Lower leg skin (tissue), 4 donors: ENCODE data around the gene SELENOP. TPM values are rescaled to one million over a fixed set of nuclear protein-coding genes. Genes with fewer than 3 reads are reported as not detected.

Source experiments
- DNase-seq, 2 donors: peaks; one replicate each; pipeline ENCODE4 v3.0.0-alpha.2; 2019; ENCODE audit warnings: low spot score in 2 of 2
- H3K4me3 ChIP-seq: fragments of 200-600 bp; sonication (generic); 2 replicates; pipeline ENCODE4 v1.5.1; 2017; ENCODE audit warnings: mild to moderate bottlenecking, low read depth; ENCODE audit not compliant: poor library complexity, severe bottlenecking
- POLR2A ChIP-seq, 2 donors: fragments of 450-650 bp; IDR thresholded peaks; one replicate each; pipeline ENCODE4 v1.6.1; 2016 to 2017; ENCODE audit warnings: antibody characterized with exemption in 2 of 2, mild to moderate bottlenecking in 1 of 2, moderate library complexity in 1 of 2
- WGBS, 2 donors: methylation state at CpG; one replicate each; pipeline ENCODE4 v1.1.5; 2018; 5-methylcytosine and 5-hydroxymethylcytosine counted together
- intact Hi-C: fragments of 100-400 bp; cut with DNase I; formaldehyde crosslinking; loops from one replicate; pipeline ENCODE4 v1.15.0; 2023; ENCODE audit warnings: low total_unique reads
- total RNA-seq, 4 donors: library from RNA; depleted of rRNA; stranded (reverse); fragments of >200 nt; gene quantifications; one replicate each; pipeline ENCODE4 v1.1.0, GENCODE V29; 2016
- TF ChIP-seq, protein P1 (sequence below), 3 donors: fragments of 450-650 bp; IDR thresholded peaks; one replicate each; pipeline ENCODE4 v1.5.1; 2016; ENCODE audit warnings: antibody characterized with exemption in 3 of 3, mild to moderate bottlenecking in 3 of 3, moderate library complexity in 2 of 3

The SELENOP gene
- total RNA-seq, 4 donors from 2014 or later = 217 to 311 (median 223) TPM

DNA sequence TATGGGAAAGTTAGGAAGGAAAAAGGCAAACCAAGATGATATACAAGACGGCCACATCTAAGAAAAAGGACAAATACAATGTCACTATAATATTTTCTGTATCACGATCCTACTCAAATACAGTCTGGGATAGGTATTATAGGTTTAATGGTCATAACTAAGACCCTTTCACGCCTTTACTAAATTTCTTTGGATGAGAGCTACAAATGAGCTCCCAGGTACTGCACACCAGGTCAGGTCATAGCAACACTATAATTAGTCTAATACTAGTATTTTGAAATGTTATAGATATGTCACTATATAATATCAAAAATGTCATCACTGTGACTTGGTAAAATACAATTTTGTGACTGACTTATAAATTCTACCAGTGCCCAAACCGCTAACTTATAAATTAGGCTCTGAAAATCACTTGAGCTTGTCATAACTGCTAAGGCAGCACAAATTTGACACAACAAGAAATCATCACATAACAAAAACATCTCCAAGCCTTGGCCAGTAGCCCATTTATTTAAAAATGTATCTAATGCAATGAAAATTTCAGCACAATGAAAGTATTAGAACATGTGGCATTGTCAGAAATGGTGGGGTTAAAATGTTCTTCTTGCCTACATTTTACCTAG, 6.9 kb downstream of the SELENOP start:
- WGBS, 2 donors = 97 to 98% methylated on average over 4 of the region's 4 CpGs
- no peak overlapping the region for H3K4me3 ChIP-seq
- DNase-seq = no peak
- intact Hi-C loops = no loop called here
- no peak for TF ChIP-seq POLR2A (IDR thresholded peaks at IDR 0.05)
- TF ChIP-seq, protein P1, sequence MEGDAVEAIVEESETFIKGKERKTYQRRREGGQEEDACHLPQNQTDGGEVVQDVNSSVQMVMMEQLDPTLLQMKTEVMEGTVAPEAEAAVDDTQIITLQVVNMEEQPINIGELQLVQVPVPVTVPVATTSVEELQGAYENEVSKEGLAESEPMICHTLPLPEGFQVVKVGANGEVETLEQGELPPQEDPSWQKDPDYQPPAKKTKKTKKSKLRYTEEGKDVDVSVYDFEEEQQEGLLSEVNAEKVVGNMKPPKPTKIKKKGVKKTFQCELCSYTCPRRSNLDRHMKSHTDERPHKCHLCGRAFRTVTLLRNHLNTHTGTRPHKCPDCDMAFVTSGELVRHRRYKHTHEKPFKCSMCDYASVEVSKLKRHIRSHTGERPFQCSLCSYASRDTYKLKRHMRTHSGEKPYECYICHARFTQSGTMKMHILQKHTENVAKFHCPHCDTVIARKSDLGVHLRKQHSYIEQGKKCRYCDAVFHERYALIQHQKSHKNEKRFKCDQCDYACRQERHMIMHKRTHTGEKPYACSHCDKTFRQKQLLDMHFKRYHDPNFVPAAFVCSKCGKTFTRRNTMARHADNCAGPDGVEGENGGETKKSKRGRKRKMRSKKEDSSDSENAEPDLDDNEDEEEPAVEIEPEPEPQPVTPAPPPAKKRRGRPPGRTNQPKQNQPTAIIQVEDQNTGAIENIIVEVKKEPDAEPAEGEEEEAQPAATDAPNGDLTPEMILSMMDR (IDR thresholded peaks at IDR 0.05) = no peak

DNA sequence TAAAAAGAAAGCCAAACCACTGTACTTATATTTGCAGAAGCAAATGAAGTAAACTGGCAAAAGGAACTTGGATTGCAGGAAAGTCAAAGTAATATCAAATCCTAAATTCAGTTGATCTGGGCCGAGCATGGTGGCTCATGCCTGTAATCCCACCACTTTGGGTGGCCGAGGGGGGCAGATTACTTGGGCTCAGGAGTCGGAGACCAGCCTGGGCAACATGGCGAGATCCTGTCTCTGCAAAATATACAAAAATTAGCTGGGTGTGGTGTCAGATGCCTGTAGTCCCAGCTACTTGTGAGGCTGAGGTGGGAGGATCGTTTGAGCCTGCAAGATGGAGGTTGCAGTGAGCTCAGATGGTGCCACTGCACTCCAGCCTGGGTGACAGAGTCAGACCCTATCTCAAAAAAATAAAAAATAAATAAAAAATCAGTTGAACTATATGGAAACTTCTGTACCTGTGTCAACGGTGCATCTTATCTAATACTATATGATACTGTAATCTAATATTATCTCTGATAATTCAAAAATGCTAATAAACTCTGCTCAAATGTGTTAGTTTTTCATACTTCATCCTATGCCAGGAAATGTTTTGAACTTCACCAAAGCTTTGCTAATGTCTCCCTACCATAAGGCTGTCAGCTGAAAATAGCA, 10.1 kb downstream of the SELENOP start:
- DNase-seq = no peak
- TF ChIP-seq, protein P1 (IDR thresholded peaks at IDR 0.05) = no peak
- no peak for TF ChIP-seq POLR2A (IDR thresholded peaks at IDR 0.05)
- H3K4me3 ChIP-seq = no peak overlapping the region
- intact Hi-C loops = no loop called here
- WGBS, 2 donors = 91 to 92% methylated on average over 6 of the region's 6 CpGs

GRCh38 chr5:42800748-42801330, 10.9 kb downstream of the SELENOP start:
- H3K4me3 ChIP-seq = no peak overlapping the region
- WGBS, 2 donors = 80 to 83% methylated on average over 8 of the region's 8 CpGs
- intact Hi-C loops = no loop called here
- no peak for DNase-seq
- TF ChIP-seq, protein P1 (IDR thresholded peaks at IDR 0.05) = no peak
- no peak for TF ChIP-seq POLR2A (IDR thresholded peaks at IDR 0.05)

DNA sequence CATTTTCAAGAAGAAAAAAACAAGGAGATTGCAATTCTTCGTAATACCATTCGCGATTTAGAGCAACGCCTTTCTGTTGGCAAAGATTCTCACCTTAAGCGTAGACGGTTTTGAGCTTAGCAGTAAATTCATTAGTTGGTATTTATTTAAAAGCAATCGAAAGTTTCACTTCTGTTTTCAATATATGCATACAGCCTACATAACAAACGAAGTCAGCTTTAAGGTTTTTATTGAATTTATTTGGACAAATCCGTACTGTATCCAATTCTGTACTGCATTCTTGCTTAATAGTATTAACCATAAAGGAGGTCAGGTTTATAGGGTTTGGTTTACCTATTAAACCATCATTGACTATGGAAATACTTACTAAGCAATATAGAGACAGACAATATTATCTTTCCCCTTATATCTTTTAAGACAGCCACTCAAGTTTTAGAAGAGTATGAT, 12.0 kb downstream of the SELENOP start:
- TF ChIP-seq, protein P1 (IDR thresholded peaks at IDR 0.05) = no peak
- no peak for TF ChIP-seq POLR2A (IDR thresholded peaks at IDR 0.05)
- H3K4me3 ChIP-seq = no peak overlapping the region
- intact Hi-C loops = no loop called here
- no peak for DNase-seq
- 87 to 93% methylated on average over 9 of the region's 9 CpGs for WGBS, 2 donors

GRCh38 chr5:42799241-42799608, 12.5 kb downstream of the SELENOP start:
- H3K4me3 ChIP-seq = no peak overlapping the region

More at GRCh38 chr5:42799241-42799608, 12.5 kb downstream of the SELENOP start:
- TF ChIP-seq POLR2A (IDR thresholded peaks at IDR 0.05) = no peak
- TF ChIP-seq, protein P1 (IDR thresholded peaks at IDR 0.05) = no peak
- intact Hi-C loops = no loop called here
- DNase-seq = no peak
